G401.6 (cell line): ENCODE data around the gene AGPAT4.

Source experiments
- FAIRE-seq: peaks from 2 replicates; lab custom pipeline; 2012; peaks lifted over from hg19 to GRCh38; lab: Jason Lieb, UNC

The AGPAT4 gene

DNA sequence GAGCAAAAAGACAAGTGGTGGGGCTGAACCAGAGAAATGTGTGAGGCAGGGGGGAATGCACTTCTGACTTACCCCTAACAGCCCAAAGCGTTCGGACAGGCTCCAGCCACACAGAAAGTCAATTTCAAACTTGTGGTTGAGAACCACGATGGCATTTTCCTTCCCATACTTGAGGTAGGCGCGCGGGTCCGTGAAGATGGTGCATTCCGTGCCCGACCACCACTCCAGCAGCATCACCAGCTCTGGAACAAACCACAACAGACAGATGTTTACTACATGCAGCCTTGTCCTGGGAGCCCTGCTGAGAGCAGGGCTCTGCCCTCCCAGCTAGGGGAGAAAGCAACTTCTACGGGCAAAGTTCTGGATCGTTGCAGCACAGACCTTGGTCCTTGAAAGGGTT, 107.7 kb downstream of the AGPAT4 start:
- FAIRE-seq = no peak

DNA sequence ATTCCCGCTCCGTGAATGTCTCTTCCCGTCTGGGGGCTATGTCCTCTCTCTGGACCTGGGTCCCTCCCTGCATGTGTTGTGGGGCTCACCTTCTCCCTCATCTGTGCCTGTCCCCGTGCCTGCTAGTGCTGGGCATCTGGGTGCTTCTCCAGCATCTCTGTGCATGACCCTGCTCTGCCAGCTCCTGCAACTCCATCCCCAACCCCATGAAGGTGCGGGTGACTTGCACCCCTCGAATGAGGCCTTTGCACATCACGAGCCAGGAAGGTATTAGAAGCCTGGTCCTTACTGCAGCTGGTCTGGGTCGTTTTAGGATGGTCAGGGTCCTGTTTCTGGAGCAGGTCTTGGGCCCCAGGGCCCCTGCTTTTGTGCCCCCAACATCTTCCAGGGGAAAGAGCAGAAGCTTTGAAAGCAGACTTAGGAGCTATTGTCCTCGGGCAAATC, 109.7 kb downstream of the AGPAT4 start:
- FAIRE-seq = no peak

DNA sequence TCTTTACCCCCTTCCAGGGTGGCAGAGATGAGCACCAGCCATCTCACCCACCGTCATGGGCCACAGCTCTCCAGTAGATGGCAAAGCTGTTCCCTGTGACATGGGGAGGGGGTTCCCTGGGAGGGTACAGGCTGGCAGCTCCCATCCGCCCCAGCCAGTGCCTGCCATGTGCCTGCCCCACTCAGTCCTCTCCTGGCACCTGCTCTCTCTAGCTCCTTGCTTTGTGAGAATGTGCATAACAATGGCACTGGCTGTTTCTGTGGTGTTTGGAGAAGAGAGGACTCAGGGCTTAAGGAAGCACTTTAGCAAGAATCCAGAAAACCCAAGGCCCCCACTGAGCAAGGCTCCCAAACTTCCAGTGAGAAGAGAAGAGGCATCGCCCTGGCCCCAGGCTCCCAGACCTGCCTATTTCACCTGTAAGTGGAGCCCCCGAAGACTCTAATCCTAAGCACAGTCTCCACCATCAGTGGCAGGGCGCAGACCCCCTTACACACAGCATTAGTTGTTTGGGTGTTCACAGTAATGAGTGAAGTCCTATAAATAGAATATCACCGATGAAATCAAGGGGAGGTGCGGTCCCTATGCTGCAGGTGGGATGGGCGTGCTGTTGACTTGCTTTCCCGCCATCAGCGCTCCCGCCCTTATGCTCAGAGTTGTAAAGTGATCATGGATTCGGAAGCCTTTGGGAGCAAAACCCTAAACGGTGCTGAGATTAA, 110.2 kb downstream of the AGPAT4 start:
- no peak for FAIRE-seq

DNA sequence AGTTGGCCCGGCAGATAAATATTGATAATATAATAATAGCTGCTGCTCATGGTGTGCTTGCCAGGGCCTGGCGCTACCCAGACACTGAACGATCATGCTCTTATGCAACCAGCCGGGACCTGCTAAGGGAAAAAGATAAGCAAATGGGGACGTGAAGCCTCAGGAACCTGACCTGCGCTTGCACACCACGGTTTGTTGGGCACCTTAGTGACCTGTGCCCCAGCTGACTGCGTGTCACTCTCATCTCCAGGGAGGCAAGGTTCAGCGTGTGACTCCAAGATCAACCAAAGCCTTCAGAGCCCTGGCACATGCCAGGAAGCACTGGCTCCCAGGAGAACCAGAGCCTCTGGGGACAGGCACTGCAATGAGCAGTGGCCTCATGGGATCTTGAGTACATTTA, 111.1 kb downstream of the AGPAT4 start:
- FAIRE-seq = no peak

DNA sequence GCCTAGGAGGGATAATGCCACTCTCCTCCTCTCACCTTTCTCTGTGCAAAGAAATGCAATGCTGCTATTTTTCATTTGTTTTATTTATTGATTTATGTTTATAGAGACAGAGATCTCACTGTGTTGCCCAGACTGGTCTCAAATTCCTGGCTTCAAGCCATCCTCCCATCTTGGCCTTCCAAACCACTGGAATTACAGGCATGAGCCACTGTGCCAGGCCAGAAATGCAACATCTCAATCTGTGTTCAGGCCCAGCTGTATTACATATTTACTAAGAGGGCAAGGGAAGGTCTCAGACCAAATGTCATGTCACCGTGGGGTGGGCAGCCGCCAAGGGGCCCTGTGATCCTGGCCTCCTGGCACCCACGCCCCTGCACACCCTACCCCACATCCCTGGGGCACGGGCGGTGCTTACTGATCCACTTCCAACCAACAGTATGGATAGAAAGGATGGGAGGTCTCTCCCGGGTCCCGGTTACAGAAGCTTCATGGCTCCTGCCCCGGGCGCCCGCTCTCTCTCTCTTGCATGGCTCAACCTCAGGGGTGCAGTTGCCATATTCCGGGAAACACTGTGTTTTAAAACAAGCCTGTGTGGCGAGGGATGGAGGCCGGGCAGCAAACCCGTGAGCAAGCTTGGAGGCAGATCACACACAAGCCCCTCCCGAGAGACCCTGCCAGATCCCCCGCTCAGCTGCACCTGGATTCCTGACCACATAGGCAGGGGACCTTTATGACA, 111.8 kb downstream of the AGPAT4 start:
- FAIRE-seq = no peak

DNA sequence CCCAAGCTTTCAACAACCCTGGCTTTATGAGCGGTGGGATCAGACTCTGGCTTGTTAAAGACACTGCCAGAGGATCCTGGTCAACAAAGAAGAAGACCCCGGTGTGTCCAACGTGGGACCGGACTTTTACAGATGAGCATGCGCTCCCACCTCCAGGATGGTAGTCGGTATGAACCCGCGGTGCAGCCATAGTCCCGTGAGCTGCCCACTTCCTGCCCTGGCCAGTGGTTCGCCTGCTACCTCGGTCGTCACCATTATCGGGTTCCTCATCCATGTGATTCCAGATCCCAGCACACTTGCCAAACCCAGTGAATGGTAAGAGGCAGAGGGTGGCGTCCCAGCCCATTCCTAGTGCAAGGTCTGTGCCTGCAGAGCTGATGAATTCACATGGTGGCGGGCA, 112.7 kb downstream of the AGPAT4 start:
- FAIRE-seq = no peak

DNA sequence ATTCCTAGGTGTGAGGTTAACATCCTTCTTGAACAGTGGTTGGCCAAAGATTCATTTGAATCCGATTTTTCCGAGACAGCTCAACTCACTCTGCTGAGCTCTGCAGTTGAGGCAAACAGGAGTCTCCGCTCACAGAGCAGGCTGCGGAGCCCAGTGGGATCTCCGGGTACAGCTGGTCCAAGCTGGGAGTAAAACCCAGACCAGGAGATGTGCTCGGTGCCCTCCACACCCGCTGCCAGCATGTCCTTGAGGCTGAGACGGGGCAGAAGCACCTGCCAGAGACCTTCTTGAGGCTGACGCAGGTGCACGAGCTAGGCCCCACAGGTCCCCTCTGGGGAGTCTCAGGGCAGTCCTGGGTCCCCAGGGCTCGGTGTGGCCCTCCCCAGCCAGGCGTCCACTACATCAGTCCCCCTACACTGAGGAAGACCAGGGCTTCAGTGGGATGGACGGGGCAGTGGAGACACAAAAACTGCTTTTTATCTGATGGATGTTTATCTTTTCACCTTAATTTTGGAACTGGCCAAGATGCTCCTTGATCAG, 119.0 kb downstream of the AGPAT4 start:
- FAIRE-seq = no peak

DNA sequence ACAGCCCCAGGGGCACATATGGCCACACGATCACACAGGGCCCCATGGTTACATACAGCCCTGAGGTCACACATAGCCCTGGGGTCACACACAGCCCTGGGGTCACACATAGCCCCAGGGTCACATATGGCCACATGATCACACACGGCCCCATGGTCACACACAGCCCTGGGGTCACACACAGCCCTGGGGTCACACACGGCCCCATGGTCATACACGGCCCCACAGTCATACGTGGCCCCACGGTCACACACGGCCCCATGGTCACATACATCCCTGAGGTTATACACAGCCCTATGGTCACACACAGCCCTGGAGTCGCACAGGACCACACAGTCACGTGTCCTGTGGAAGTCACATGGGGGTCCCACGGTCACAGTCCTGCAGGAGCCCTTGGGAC, 120.1 kb downstream of the AGPAT4 start:
- FAIRE-seq = no peak

DNA sequence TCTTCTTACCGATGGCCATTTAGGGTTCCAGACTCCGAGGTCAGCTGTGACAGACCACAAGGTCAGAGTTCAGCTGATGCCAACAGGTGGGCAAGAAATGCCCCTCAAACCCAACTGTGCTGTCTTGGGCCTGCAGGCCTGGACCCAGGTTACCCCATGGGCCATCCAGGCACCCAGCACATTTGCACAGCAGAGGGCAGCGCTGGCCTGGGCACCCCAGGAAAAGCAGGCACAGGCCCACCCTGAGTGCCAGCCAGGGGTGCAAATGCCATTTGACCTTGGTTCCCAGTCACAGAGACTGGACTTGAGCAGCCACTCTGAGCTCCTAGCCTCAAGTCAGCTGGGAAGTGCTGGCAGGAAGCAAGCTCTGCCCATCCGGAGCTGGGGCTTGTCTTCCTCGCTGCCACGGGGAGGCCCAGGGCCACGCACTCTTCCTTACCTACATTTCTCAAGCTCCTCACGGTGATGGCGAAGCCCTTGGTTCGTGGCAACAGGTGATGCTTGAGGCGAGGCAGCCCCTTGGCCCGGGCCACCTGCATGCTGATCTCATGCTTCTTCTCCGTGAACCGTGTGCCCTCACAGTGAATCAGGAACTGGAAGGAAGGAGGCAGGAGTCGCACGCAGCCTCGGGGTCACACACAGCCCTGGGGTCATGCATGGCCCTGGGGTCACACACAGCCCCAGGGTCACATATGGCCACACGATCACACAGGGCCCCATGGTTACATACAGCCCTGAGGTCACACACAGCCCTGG, 120.8 kb downstream of the AGPAT4 start:
- no peak for FAIRE-seq

DNA sequence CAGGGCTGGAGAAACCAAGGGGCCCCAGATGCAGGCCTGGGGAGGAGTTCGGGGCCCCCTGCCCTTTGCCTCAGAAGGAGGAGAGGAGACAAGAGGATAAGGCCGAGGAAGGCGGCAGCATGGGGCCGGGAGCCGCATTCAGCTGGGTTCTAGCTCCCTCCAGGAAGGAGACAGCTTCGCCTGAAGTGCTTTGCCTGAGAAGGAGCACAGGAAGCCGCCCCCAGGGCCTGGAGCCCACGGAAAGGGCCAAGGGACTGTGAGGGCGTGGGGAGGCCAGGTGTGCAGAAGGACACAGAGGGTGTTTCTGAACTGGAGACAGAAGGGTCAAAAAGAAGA, 121.4 kb downstream of the AGPAT4 start:
- no peak for FAIRE-seq

DNA sequence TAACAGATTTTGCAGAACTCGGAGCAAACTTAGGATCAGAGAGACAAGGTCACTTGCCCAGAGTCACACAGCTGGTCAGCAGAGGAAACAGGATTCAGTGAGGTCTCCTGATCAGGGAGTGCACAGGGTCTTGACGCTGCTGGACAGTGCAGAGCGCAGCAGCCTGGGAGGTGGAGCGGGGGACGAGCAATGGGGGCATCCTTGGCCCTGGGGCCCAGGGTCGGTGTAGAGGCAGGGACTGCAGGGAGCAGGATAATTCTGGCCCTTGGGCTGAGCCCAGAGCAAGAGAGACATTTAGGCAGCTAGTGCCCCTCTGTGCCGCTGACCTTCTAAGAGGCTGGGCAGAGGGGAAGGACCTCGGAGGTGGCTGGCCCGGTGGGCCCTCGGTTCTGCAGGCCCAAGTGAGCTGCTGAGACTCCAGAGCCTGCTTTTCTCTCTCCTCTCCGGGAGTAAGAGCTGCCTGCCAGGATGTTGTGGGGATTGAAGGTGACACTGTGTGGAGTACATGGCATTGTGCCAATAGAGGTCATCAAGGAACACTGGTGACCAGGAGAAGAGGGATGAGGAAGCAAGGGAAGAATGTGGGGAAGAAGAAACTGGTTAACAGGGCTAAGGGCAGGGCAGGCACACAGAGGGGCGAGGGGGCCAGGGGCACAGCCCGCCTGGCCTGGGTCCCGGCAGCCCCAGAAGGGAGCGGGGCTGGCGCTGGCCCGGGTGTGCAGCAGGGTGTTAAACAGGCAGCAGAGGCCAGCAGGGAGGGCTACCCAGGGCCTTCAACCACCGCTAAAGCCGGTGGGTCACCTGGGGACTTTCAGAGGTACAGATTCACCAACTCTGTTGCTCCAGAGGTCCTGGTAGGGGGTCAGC, 122.0 kb downstream of the AGPAT4 start:
- no peak for FAIRE-seq

DNA sequence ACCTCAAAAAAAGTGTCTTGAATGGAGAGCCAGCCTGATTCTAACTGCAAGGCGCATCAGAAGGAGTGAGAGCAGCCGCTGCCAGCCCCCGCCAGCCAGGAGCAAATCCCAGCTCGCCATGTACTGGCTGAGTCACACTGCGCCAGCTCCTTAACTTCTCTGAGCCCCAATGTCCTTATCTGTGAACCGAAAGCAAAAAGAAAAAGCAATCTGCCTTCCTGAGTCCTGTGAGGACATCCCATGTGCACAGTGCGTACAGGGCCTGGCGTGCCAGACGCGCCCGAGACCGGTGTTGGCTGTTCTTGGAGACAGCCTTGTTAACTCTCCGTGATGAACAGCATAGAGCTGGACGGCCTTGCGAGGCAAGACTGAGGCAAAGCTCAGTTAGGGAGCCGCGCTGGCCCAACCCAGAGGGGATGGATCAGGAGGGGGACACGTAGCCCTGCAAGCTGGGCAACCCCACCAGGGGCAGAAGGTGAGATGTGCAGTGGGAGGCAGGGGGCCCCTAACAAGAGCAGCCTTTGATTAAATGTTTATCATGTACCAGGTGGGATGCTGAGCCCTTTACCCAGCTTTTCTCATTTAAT, 122.7 kb downstream of the AGPAT4 start:
- FAIRE-seq = no peak

DNA sequence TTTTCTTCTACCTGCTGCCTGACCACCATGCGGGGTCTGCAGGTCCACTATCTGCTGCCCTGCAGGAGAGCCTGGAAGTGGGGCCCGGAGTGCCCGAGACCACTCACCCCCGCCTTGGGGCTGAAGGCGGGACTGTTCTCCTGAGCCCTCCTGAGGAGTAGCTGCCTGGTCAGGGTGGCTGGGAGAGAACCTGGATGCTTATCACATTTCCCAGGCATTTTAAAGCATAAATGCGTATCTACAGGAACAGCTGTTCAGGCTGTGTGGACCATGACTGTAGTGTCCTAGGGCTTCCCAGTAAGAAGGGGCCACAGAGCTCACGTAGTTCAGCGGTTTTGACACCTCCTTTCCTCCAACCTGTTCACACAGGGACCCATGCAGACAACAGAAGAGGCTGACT, 123.3 kb downstream of the AGPAT4 start:
- no peak for FAIRE-seq

DNA sequence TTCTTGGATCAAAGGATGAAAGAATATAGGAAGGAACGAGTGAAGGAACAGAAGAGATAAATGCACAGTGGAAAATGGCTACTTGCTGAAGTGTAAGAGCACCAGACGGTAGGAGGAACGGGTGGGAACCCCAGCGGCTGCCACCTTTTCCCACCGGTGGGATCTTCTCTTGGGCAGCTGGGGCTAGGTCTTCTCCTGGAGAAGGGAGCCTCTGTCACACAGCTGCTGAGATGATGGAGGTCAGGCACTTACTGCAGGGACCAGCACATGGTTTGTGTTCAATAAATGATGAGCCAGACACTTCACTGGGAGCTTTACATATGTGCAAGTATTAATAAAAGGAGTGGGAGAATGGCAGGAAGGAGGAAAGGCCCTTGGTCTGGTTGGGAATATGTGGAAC, 123.7 kb downstream of the AGPAT4 start:
- no peak for FAIRE-seq

DNA sequence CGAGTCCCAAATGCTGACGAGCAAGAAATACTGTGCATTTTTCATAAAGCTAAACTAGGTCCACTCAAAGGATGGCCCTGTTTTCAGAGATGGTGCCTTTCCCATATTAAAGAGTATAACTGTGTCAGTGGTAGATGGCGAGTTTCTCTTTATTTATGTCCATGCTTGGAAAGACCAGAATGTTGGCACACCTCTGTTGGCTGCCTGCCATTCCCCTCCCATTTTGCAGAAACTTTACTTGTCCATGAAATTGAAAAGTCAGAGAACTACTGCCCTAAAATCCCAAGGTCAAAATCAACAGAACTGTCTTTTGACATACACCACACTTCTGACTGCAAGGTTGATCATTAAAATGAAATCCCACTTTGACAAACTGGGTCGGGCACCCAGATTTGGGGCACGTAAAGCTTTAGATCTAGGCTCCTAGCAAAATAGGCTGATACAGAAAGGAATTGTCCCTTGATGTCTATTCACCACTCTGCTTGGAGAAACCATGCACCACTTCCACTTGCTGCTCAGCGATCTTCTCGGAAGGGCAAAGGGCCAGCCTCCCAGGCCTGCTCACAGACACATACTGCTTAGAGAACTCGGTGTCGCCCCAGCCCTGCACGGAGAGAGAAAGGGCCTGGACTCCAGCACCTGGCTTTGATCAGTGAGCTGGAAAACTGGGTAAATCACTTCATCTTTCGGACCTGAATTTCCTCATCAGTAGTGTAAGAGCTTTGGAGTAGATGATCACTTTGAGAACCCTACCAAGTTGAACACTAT, 130.0 kb downstream of the AGPAT4 start:
- FAIRE-seq = no peak

DNA sequence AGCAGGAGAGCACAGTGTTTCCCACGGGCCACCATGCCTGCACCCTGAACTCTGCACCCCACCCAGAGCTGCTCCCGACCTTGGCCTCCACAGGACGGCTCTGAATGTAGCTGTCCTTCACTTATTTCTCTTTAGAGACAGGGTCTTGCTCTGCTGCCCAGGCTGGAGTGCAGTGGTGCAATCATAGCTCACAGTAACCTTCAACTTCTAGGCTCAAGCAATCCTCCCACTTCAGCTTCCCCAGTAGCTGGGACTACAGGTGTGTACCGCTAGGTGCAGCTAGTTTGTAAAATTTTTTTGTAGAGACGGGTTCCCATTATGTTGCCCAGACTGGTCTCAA, 130.9 kb downstream of the AGPAT4 start:
- no peak for FAIRE-seq

DNA sequence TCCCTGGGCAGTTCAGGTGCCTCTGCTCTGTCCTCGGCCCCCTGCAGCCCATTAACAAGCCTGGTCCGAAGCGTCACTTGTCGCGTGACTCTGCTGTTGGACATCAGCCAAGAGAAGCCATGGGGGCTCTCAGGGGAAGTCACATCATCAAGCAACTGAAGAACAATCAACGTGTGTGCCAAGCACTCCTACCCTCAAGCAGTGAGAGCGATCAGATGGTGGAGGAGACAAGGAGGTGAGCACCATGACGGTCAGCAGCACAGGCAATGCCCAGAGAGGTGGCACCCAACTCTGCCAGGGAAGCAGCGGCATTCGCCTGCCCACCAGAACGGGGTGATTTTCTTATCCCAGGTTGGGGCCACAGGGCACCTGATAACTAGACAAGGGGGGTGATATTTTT, 132.7 kb downstream of the AGPAT4 start:
- no peak for FAIRE-seq

DNA sequence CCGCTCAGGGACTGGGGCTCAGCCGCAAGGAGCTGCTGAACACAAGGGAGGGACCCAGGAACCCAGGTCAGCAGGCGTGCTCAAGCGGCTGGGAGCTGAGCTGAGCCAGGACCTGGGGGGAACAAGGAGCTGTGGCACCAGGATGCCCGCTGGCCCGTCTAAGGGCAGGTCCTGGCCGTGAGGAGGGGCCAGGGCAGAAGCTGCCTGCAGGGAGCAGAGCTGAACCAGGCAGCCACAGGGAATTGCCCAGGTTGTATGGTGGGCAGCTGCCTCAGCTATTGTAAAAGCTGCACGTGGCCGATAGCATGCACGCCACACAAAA, 133.3 kb downstream of the AGPAT4 start:
- no peak for FAIRE-seq

DNA sequence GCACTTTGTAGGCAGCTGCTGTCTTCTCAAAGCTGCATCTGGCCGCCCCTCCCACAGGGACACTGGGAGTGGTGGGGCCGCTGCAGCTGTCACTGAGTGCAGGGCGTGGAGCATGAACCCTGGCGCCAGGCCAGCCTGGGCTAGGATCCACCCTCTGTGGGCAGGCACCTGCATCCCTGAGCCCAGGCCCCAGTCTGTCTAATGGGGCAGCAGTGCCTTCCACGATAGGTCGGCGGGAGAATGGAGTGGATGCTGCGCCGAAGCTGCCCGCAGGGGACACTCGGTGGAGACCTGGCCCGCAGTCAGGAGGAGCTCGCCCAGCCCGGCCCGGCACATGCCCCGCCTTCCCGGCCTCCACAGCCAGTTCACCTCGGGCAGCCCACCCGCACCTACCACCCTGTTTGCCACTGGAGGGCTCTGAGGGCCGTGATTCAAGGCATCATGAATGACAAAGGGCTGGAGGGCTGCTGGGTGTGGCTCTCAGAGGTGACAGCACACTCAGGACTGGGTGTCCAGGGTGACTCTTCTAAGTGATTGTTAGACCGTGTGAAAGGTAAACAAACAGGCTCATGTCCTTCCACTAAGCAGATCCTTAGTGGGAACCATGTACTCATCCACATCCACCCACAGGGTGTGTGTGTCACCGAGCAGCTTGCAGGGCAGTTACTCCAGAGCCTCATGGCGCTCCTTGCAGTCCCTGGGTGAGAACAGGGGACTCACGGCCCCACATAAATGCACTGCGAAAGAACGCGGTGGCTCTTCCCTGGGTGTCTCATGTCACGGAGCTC, 133.9 kb downstream of the AGPAT4 start:
- no peak for FAIRE-seq

DNA sequence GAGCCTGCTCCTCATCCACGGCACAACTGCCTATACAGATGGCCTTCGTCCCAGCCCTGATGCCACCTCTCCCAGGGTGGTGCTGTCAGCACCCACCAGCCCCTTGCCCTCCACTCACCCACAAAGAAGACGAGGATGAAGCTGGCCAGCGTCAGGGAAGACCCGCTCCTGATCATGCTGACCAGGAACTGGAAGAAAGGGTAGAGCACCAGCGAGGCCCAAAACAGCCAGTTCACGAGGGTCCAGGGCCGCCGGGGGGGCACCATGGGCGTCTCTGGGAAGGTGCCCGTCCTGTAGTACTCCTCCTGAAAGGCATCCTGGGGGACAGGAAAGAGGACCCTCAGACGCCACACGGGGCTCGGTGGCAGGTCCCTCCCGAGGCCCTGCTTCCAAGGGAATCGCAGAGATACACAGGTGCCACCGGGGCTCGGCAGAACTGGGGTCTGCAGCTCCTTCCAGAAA, 134.5 kb downstream of the AGPAT4 start:
- FAIRE-seq = no peak
